ENCODE data around the gene RBM20. TPM values are rescaled to one million over a fixed set of nuclear protein-coding genes. Genes with fewer than 3 reads are reported as not detected.

RBM20 gene
- total and polyA plus RNA-seq, 12 donors = 0.07 to 2.3 (median 0.28) TPM; not detected in 2

GRCh38 chr10:110861930-110862649 is 218.0 kb downstream of the RBM20 start:
- no peak for TF ChIP-seq CTCF (IDR thresholded peaks at IDR 0.05)
- TF ChIP-seq POLR2A (IDR thresholded peaks at IDR 0.05) = no peak
- H3K27me3 ChIP-seq = no peaks in the 10 kb centered on the region
- H3K4me3 ChIP-seq = no peak overlapping the region
- 64 to 80% (median 76%) methylated on average over 5 to 6 of the region's 6 CpGs for WGBS, 4 donors
- no peaks in the 10 kb centered on the region for H3K9me3 ChIP-seq (replicated peaks in 1 of 3)
- peak overlapping the region in 2 of 5 donors; percentile 3 to 59 for H3K27ac ChIP-seq
- no peaks in the 10 kb centered on the region for H3K36me3 ChIP-seq (replicated peaks in 1 of 2)
- intact Hi-C loops (cut with DNase I) = no loop called here
- DNase-seq = peak in 1 of 7 donors; percentile 36
- H3K4me1 ChIP-seq (replicated peaks in 1 of 2) = peaks cover 10 to 49% of the 10 kb centered on the region in 2 donors

- intact Hi-C loops (cut with DNase I) = no loop called here
- H3K27me3 ChIP-seq = no peaks in the 10 kb centered on the region
- H3K4me1 ChIP-seq (replicated peaks in 1 of 2) = peaks cover 1 to 41% of the 10 kb centered on the region in 2 donors
- WGBS, 4 donors = 83 to 86% (median 85%) methylated on average over 6 of the region's 6 CpGs
- H3K27ac ChIP-seq = peak overlapping the region in 1 of 5 donors; percentile 59
- no peak overlapping the region for H3K4me3 ChIP-seq
- H3K36me3 ChIP-seq (replicated peaks in 1 of 2) = no peaks in the 10 kb centered on the region
- no peaks in the 10 kb centered on the region for H3K9me3 ChIP-seq (replicated peaks in 1 of 3)
- TF ChIP-seq POLR2A (IDR thresholded peaks at IDR 0.05) (no peak), CTCF (IDR thresholded peaks at IDR 0.05) (no peak)
- no peak for DNase-seq
Measured at GRCh38 chr10:110862961-110863360, 218.8 kb downstream of the RBM20 start.

- no peak overlapping the region for H3K4me3 ChIP-seq
Measured at GRCh38 chr10:110863361-110863760, 219.2 kb downstream of the RBM20 start.

GRCh38 chr10:110863956-110864355 is 219.8 kb downstream of the RBM20 start:
- intact Hi-C loops (cut with DNase I) = no loop called here
- Histone ChIP-seq H3K4me1 (replicated peaks in 1 of 2) (peaks cover 0 to 31% of the 10 kb centered on the region in 2 donors), H3K36me3 (replicated peaks in 1 of 2) (no peaks in the 10 kb centered on the region), H3K27me3 (no peaks in the 10 kb centered on the region), H3K27ac (peak overlapping the region in 2 of 5 donors; percentile 35 to 58), H3K4me3 (no peak overlapping the region), H3K9me3 (replicated peaks in 1 of 3) (no peaks in the 10 kb centered on the region)
- DNase-seq = no peak
- TF ChIP-seq POLR2A (IDR thresholded peaks at IDR 0.05) (no peak), CTCF (IDR thresholded peaks at IDR 0.05) (no peak)
- WGBS, 4 donors = 89 to 100% (median 97%) methylated on average over 2 of the region's 2 CpGs

More at GRCh38 chr10:110863361-110863760, 219.2 kb downstream of the RBM20 start:
- no peak for TF ChIP-seq POLR2A (IDR thresholded peaks at IDR 0.05)
- no peak for TF ChIP-seq CTCF (IDR thresholded peaks at IDR 0.05)
- intact Hi-C loops (cut with DNase I) = no loop called here
- Histone ChIP-seq H3K9me3 (replicated peaks in 1 of 3) (no peaks in the 10 kb centered on the region), H3K27ac (peak overlapping the region in 1 of 5 donors; percentile 59), H3K27me3 (no peaks in the 10 kb centered on the region), H3K4me1 (replicated peaks in 1 of 2) (peaks cover 0 to 37% of the 10 kb centered on the region in 2 donors), H3K36me3 (replicated peaks in 1 of 2) (no peaks in the 10 kb centered on the region)
- DNase-seq = no peak

Measured in adrenal gland (tissue), 12 donors.